Hepatocyte (in vitro differentiated cells): ENCODE data around the gene TM7SF3. TPM values are rescaled to one million over a fixed set of nuclear protein-coding genes. Genes with fewer than 3 reads are reported as not detected.

Source experiments
- DNase-seq: peaks from one replicate; pipeline ENCODE4 v3.0.0-alpha.2; 2016; ENCODE audit warnings: low spot score
- H2AFZ ChIP-seq: fragments of 200-600 bp; sonication (generic); 2 replicates; pipeline ENCODE4 v1.6.0; 2016; ENCODE audit warnings: antibody characterized with exemption, mild to moderate bottlenecking
- H3K27ac ChIP-seq: fragments of 200-600 bp; sonication (generic); 2 replicates; pipeline ENCODE4 v1.5.1; 2016; ENCODE audit warnings: mild to moderate bottlenecking
- H3K27me3 ChIP-seq: fragments of 200-600 bp; sonication (generic); 2 replicates; pipeline ENCODE4 v1.6.1; 2016
- H3K36me3 ChIP-seq: fragments of 200-600 bp; sonication (generic); replicated peaks from 2 replicates; pipeline ENCODE4 v1.5.1; 2016; ENCODE audit warnings: low read depth; ENCODE audit not compliant: insufficient read depth
- H3K4me1 ChIP-seq: fragments of 200-600 bp; sonication (generic); 2 replicates; pipeline ENCODE4 v1.5.1; 2016; ENCODE audit warnings: mild to moderate bottlenecking, moderate library complexity; ENCODE audit not compliant: insufficient read depth
- H3K4me2 ChIP-seq: fragments of 200-600 bp; sonication (generic); 2 replicates; pipeline ENCODE4 v1.6.0; 2016
- H3K4me3 ChIP-seq: fragments of 200-600 bp; sonication (generic); 2 replicates; pipeline ENCODE4 v1.5.1; 2016; ENCODE audit warnings: mild to moderate bottlenecking
- H3K79me2 ChIP-seq: fragments of 200-600 bp; sonication (generic); 2 replicates; pipeline ENCODE4 v1.6.0; 2017; ENCODE audit warnings: mild to moderate bottlenecking
- H3K9me2 ChIP-seq: fragments of 200-600 bp; sonication (generic); replicated peaks from 2 replicates; pipeline ENCODE4 v1.6.0; 2017; ENCODE audit warnings: mild to moderate bottlenecking; ENCODE audit not compliant: insufficient read depth
- H3K9me3 ChIP-seq: fragments of 200-600 bp; sonication (generic); 2 replicates; pipeline ENCODE4 v1.5.1; 2016; ENCODE audit warnings: low read depth, mild to moderate bottlenecking
- H4K20me1 ChIP-seq: fragments of 200-600 bp; sonication (generic); 2 replicates; pipeline ENCODE4 v1.6.0; 2016; ENCODE audit warnings: mild to moderate bottlenecking; ENCODE audit not compliant: insufficient read depth, poor library complexity, severe bottlenecking
- CTCF ChIP-seq: fragments of 200-600 bp; sonication (generic); IDR thresholded peaks from 2 replicates; pipeline ENCODE4 v1.5.1; 2016; ENCODE audit warnings: antibody characterized with exemption, mild to moderate bottlenecking; ENCODE audit not compliant: poor library complexity
- EZH2 ChIP-seq: fragments of 200-600 bp; sonication (generic); IDR thresholded peaks from 2 replicates; pipeline ENCODE4 v1.6.1; 2016; ENCODE audit warnings: antibody characterized with exemption, mild to moderate bottlenecking, borderline replicate concordance
- EZH2phosphoT487 ChIP-seq: fragments of 200-600 bp; sonication (generic); IDR thresholded peaks from one replicate; pipeline ENCODE4 v1.6.1; 2018; ENCODE audit warnings: antibody characterized with exemption, mild to moderate bottlenecking, low read depth, moderate library complexity; ENCODE audit not compliant: unreplicated experiment, severe bottlenecking
- WGBS: methylation state at CpG from one replicate; pipeline ENCODE4 v1.1.6; 2016; ENCODE audit warnings: low lambda C conversion rate; ENCODE audit errors: missing lambda C conversion rate; 5-methylcytosine and 5-hydroxymethylcytosine counted together
- polyA plus RNA-seq: library from polyadenylated mRNA; unstranded; fragments of >200 nt; fragmentation: Nextera tagmentation; extraction: Ambion mirVana; gene quantifications from 2 replicates; pipeline ENCODE4 v1.2.1, GENCODE V29; 2016
- total RNA-seq: library from RNA; depleted of rRNA; stranded (reverse); fragments of >200 nt; gene quantifications from 2 replicates; pipeline ENCODE4 v1.2.3, GENCODE V29; 2014

The TM7SF3 gene
- total and polyA plus RNA-seq, 2 experiments from 2014 or later, result 41.2 to 52.1 TPM

- Histone ChIP-seq H3K9me3 (no peaks in the 10 kb centered on the region), H3K4me2 (peak overlapping the region; percentile 26), H3K4me1 (peaks cover 10% of the 10 kb centered on the region), H3K27me3 (no peaks in the 10 kb centered on the region), H3K27ac (no peak overlapping the region), H3K79me2 (peaks cover 42% of the 10 kb centered on the region), H3K9me2 (no peaks in the 10 kb centered on the region), H4K20me1 (no peaks in the 10 kb centered on the region), H3K4me3 (no peak overlapping the region), H2AFZ (no peak overlapping the region), H3K36me3 (no peaks in the 10 kb centered on the region)
- WGBS, result 55% methylated on average over 6 of the region's 6 CpGs
- TF ChIP-seq CTCF (no peak), EZH2phosphoT487 (no peak)
- DNase-seq, result no peak
These were observed 10.5 kb downstream of the TM7SF3 start for GRCh38 chr12:27003421-27004381.

GRCh38 chr12:27002141-27002540, 12.0 kb downstream of the TM7SF3 start:
- Histone ChIP-seq H3K79me2 (peaks cover 30% of the 10 kb centered on the region), H3K4me2 (no peak overlapping the region), H3K27me3 (no peaks in the 10 kb centered on the region), H3K9me2 (no peaks in the 10 kb centered on the region), H3K36me3 (no peaks in the 10 kb centered on the region), H4K20me1 (no peaks in the 10 kb centered on the region), H2AFZ (no peak overlapping the region), H3K4me3 (no peak overlapping the region), H3K27ac (no peak overlapping the region), H3K4me1 (peaks cover 10% of the 10 kb centered on the region), H3K9me3 (no peaks in the 10 kb centered on the region)
- TF ChIP-seq EZH2, result no peak
- no peak for TF ChIP-seq CTCF
- no peak for TF ChIP-seq EZH2phosphoT487
- no peak for DNase-seq
- WGBS, result 88% methylated on average over 5 of the region's 5 CpGs

- 98% methylated on average over 5 of the region's 5 CpGs for WGBS
- Histone ChIP-seq H4K20me1 (no peaks in the 10 kb centered on the region), H2AFZ (no peak overlapping the region), H3K9me2 (no peaks in the 10 kb centered on the region), H3K27ac (no peak overlapping the region), H3K27me3 (no peaks in the 10 kb centered on the region), H3K9me3 (no peaks in the 10 kb centered on the region), H3K4me3 (no peak overlapping the region), H3K4me2 (no peak overlapping the region), H3K36me3 (no peaks in the 10 kb centered on the region), H3K4me1 (peaks cover 10% of the 10 kb centered on the region), H3K79me2 (peaks cover 30% of the 10 kb centered on the region)
- no peak for TF ChIP-seq CTCF
- no peak for TF ChIP-seq EZH2phosphoT487
- no peak for TF ChIP-seq EZH2
- DNase-seq, result no peak
These were observed 12.5 kb downstream of the TM7SF3 start for GRCh38 chr12:27001663-27002062.
